HG03378 (cell line): ENCODE measurements around the gene SLC38A11.
"Not testable (repeated sequence)": the region's sequence is repeated elsewhere in the genome, so short reads cannot be mapped to it uniquely, and the experiment has no call there.

Source experiments
- ATAC-seq: cut with Tn5 transposase; IDR thresholded peaks from one replicate; pipeline ENCODE4 v1.9.1; 2021; ENCODE audit warnings: mild to moderate bottlenecking, moderate library complexity; ENCODE audit not compliant: unreplicated experiment

The SLC38A11 gene, protein sequence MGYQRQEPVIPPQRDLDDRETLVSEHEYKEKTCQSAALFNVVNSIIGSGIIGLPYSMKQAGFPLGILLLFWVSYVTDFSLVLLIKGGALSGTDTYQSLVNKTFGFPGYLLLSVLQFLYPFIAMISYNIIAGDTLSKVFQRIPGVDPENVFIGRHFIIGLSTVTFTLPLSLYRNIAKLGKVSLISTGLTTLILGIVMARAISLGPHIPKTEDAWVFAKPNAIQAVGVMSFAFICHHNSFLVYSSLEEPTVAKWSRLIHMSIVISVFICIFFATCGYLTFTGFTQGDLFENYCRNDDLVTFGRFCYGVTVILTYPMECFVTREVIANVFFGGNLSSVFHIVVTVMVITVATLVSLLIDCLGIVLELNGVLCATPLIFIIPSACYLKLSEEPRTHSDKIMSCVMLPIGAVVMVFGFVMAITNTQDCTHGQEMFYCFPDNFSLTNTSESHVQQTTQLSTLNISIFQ

DNA sequence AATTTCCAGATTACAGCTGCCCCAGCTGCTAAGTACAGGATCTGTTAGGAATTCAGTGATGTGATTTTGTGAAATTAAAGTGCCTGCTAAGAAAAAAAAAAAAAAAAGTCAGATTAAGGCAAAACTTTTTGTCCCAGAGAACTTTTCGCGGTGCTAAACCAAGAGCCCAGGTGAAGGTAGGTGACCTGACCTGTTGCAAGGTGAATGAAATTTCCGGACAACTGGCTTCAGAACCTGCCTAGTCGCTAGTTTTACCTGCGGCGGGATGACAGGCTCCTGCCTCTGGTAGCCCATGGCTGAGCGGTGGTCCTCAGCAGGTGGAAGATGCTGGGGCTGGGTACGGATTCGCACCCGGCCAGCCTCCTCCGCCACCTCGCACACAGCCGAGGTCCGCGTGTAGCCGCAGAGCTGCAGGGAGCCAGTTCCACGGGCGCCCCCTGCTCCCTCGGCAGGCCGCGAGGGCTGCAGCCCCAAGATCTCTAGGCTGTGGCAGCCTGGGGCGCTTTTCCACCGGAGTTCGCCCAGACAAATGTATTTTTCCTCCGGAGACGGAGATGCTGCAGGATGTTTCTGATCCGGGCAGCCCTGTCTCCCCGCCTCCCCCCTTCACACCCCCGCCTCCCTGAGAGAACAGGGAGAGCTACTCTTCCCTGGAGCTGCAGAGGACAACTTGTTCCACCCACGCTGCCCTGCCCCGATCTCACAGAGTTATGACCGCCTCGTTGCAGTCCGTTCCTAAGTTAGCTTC is at the start of gene SLC38A11:
SLC38A11 (minus strand) TSS at position 572 of the 748 bp plus-strand sequence; CDS start at position 294, 278 bp downstream.
- ATAC-seq: no peak

DNA sequence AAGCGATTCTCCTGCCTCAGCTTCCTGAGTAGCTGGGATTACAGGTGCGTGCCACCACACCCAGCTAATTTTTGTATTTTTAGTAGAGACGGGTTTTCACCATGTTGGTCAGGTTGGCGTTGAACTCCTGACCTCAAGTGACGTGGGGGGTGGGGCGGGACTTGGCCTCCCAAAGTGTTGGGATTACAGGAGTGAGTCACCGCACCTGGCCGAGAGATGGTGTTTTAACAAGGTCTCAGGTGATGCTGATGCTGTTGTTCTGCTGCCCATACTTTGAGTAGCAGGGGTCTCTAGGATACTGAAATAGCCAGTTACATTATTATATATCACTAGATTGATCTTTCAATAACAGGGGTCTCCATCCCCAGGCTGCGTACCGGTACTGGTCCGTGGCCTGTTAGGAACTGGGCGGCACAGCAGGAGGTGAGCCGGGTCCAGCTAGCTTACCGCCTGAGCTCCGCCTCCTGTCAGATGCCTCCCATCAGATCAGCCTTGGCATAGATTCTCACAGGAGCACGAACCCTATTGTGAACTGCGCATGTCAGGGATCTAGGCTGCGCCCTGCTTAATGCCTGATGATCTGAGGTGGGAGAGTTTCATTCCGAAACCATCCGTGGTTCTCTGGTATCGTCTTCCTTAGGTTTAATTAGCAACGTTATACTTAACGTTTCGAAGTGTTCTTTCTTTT is 48.3 kb upstream of the SLC38A11 start:
- no peak for ATAC-seq

DNA sequence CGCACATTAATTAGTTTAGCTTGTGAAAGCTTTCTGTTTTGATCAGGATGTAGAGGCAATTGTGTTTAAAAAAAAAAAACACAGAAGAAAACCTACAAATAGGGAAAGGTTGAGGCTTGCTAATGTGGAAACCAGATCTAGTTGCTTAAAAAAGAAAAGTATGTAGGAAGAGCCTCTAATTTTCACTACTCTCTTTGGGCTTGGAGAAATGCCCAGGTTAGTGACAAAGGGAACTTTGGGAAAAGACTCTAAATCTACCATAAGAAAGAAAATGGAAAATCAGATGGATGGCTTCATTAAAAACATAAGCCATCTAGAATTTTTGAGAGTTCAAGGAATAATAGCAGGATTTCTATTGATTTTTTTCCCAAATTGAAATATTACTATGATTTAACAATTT is 47.3 kb upstream of the SLC38A11 start:
- no peak for ATAC-seq

DNA sequence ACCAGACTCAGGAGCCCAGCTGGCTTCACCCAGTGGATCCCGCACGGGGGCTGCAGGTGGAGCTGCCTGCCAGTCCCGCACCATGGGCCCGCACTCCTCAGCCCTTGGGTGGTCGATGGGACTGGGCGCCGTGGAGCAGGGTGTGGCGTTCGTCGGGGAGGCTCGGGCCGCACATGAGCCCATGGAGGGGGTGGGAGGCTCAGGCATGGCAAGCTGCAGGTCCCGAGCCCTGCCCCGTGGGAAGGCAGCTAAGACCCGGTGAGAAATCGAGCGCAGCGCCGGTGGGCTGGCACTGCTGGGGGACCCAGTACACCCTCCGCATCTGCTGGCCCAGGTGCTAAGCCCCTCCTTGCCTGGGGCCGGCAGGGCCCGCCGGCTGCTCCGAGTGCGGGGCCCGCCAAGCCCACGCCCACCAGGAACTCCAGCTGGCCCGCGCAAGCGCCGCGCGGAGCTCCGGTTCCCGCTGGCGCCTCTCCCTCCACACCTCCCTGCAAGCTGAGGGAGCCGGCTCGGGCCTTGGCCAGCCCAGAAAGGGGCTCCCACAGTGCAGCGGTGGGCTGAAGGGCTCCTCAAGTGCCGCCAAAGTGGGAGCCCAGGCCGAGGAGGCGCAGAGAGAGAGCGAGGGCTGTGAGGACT is 39.5 kb upstream of the SLC38A11 start:
- ATAC-seq: not testable (repeated sequence)

DNA sequence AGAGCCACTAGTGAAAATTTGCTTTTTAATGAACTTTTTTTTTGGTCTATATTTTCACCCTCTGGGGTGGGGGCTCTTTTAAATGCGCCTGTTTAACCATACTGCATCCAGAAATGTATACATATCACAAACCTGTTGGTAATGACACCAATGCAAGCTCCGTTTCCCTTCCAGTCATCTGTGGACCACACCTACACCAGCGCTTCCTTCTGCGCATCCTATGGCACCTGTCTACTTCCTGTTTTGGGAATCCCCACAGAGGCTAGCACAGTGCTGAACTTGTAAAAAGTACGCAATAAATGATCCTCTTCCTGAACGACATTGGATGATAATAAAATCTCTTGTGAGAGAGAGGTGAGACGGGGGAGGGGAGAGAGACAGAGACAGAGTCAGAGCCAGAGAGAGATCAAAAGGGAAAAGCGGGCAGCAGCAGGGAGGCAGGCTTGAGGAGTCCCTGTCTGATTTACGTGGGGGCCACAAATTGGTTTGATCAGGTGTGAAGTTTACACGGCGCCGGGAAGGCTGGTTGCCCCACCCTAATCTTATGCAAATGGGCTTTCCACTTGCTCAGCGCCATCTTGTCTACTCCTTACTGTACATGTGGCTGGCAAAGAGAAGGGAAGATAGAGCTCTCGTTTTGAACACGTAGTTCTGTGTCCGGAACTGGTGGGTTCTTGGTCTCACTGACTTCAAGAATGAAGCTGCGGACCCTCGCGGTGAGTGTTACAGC is 38.1 kb upstream of the SLC38A11 start:
- ATAC-seq: no peak

DNA sequence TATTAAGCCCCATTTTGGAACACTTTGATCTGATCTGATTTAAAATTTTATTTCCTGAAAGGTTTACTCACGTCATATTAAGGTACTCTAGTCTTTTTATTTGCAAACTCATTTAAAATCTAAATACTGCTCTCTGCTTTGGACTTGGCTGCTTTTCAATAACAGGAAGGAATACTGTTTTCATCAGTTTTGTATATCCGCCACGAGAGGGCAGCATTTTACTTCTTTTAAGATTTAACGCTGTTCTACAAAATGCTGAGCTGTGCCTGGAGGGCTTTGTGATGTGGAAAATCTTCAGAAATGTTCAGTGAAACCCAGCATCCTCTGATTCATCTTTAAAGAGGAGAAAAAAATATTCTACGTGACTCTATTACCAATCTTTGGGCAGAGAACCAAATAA is 37.5 kb upstream of the SLC38A11 start:
- peak; percentile 78 for ATAC-seq

DNA sequence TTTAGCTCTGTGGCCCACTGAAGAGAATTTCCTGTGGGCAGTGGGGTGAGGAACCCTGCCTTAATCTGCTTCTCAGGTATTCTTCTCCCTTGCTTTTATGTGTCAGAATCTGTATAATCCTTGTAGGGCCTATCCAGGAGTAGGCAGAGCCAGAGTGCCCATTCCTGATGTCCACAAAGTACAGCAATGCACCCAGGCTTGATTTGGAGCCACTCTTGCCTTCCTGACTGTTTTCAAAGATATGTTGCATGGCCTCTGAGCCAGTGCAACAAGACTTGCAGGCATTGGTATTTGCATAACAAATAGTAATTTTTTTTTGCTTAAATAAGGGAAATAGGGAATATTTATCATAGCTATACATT is 36.7 kb upstream of the SLC38A11 start:
- ATAC-seq: peak; percentile 31

DNA sequence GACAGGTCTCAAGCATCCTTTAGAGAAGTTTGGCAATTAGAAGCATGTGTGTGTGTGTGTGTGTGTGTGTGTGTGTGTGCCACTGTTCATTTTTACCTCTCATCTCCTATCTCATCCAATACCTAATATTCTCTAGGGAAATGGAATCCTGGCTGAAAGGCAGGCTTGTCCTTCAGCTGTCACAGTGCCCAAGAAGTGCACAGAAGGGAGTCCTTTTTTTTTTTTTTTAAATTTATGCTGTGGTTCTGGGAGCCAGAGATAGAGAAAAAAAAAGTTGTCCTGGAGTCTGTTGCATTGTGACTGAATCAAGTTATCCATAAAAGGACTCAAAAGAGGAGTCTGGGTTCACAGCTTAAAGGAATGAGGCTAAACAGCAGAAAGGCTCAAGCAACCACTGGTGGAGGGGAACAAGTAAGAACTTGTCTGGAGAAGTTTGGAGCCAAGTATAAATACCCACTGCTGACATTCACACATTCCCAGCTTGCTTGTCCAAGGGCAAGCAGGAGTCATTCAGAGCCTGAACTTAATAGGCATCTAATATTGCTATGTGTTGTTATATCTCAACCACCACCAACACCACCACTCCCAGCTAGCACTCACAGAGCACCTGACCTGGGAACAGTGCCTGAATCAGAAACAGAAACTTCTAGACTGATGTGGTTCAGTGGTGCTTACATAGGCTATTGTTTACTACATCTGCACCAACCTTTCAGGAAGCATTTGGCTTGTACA is 36.2 kb upstream of the SLC38A11 start:
- ATAC-seq: peak; percentile 80

DNA sequence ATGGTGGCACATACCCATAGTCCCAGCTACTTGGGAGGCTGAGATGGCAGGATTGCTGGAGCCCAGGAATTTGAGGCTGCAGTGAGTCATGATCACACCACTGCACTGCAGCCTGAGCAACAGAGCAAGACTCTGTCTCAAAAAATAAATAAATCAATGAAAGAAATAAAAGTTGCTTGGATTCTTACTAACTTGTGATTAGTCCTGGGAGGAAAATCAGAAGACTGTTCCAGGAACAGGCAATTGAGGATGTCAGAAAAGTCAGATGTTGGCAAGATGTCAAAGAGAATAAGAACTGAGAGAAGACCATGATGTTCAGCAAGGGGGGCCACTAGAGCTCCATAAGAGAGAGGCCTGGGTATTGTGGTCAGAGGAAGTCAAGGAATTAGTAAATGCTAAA is 35.6 kb upstream of the SLC38A11 start:
- ATAC-seq: not testable (repeated sequence)

DNA sequence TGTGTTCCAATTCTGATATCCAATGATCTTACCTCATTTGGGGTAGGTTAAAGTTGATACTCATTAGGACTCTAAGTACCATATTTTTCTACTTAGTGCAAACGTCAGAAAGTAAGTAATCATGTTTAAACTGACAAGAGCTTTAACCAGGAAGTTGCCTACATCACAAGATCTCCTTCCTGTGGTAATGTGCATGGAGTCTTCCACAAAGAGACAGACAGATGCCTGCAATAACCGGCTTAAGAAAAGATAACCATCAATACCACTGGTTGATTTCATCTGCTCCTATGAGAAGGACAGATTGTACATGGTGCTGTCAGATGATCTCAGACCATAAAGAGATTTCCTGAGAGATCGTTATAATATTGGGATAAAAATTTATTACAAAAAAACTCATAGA is 33.5 kb upstream of the SLC38A11 start:
- not testable (repeated sequence) for ATAC-seq

DNA sequence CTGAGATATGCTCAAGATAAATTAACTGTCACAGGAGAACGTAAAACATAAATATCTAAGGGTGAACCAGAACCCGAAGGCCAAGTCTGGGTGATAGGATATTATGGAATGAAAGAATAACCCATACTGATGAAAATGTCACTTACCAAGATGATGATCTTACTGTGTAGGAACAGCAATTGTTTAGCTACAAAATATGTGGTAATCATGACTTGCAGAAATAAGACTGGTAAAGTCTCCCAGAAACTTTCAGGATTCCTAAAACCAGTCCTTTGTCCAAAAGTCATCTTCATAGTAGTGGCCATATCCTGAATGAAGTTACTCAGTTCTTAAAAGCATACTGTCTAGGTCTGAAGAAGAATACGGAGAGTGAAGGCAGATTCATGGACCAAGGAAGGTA is 30.7 kb upstream of the SLC38A11 start:
- not testable (repeated sequence) for ATAC-seq

DNA sequence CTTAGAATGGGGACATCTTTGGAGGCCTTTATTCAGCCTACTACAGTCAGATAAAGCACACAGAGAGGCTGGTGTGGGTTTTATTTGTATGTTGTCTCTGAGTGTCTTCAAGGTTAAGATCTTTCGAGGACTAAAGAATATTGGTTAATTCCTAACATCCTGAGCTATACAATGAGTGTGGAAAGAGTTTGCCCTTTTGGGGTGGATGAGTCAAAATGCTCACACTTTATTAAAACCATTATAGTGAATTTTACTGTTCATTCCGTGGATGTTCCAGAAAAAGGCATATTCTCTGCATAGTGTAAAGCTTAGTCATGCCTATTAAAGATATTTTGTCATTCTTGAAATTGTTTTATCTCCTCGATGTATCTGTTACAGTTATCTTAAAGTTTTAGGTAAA is 29.1 kb upstream of the SLC38A11 start:
- ATAC-seq: no peak

DNA sequence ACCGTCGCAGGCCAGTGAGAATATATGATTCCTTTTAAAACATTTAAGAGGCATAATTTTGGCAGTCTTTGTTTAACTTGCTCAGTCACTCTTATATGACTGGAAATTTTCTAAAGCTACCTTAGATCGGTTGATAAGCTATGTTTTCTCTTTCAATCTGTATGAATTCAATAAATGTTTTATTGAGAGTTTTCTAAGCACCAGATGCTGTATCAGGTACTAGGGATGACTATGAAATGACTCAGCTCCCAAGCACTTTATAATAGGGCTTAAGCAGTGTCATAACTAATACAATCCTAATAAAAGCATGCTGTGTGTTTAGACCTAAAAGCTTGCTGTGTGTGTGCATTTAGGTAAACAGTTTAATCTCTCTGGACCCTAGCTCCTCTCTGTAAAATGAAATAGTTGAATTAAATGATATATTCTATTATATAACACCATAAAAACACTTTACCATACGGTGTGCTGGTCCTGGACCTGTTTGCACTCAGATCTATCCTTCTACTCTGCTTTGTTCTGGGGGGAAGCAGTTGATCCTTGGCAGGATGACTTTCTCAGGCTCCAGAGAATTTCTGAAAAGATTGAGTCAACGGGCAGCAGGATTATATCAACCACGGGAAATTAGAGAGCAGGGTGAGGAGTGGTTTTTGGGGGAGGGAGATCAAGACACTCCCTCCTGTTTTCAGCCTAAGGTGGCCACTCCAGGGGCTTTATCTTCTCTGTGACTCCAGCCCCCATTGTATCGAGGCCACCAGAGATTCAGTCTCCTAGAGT is 26.1 kb upstream of the SLC38A11 start:
- no peak for ATAC-seq

DNA sequence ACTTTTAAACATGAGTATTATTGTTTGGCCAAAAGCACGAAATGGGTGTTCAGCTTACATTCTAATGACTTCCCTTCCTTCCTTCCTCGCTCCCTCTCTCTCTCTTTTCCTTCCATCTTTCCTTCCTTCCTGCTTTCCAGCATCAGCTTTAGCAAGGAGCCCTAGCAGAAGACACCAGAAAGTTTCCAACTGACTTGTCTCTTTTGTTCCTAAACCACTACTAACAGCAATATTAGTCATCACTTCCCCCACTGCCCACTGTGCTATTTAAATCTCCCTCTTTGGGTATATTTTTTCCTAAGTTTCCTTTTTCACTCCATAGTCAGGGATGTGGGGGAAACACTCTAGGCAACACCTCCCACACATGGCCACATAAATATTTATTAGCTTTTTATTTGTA is 25.4 kb upstream of the SLC38A11 start:
- not testable (repeated sequence) for ATAC-seq

DNA sequence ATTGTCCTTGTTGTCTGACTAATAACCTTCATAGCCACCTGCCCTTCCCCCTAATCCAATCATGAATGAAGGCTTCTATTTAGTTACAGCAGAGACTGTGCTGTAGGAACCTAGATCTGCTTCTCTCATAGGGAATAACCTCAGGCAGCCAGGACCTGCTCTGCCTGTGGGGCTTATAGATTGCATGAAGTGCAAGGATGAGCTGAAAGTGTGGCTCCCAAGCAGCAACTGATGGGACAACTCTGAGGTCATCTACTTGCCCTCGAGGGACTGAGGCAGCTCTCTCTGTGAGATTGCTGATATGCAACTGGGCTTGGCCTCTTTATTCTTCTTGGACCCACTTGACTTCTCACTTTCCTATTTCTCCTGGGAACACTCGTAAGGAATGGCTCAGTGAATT is 23.8 kb upstream of the SLC38A11 start:
- no peak for ATAC-seq

DNA sequence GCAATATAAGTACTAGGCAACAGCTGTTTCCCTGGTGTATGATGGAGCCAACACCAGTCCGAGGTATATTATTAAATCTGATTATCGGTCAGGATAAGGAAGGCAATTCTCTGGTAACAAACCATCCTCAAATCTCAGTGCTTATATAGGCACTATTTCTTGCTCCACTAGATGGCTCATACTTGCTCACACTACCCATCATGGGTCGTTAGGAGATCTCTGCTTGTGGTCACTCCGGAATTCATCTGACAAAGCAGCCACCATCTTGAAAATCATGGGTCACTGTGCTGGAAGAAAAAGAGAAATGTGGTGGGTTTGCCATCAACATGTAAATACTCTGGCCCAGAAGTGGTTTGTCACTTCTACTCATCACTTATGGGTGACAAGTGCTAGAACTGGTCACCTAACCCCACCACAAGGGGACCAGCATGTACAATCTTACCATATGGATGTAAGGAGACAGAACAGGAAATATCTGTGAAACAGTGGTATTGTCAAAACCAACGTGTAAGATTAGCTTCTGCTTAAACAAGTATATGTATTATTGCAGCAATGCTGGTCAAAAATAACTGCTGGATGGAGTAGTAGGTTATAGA is 21.6 kb upstream of the SLC38A11 start:
- ATAC-seq: not testable (repeated sequence)

DNA sequence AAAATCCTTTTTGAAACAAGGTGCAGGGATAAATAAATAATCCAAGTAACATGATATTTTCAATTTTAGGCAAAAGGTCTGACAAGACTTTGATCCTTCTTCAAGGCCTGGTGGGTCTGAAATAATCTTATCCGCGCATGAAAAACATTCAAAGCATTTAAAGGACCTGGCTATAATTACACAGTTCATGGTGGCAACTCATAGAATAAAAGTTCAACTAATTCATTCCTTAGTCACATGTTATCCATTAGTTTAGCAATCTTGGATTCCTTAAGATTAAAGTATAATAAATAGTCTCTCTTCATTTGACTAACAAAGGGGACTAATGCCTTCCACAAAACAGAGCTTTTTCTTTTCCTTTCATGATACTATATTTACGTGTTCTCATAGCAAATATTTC is 21.0 kb upstream of the SLC38A11 start:
- no peak for ATAC-seq

DNA sequence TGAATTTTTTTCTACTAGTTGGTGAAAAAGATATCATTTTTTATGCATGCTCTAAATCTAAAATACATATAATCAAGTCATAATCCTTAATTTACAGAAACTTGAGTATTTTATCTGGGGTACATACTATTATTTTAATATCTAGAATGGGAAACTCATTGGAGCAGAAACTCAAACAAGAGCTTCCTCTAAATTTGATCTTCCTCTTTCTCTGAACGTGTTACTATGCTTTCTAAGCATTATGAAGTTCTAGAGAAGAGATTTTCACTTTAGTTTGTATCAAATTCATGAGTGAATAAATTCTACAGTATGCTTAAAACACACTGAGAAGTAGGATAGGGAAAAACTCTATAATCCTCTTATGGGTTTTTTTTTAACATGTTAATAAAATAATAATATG is 20.6 kb upstream of the SLC38A11 start:
- no peak for ATAC-seq

DNA sequence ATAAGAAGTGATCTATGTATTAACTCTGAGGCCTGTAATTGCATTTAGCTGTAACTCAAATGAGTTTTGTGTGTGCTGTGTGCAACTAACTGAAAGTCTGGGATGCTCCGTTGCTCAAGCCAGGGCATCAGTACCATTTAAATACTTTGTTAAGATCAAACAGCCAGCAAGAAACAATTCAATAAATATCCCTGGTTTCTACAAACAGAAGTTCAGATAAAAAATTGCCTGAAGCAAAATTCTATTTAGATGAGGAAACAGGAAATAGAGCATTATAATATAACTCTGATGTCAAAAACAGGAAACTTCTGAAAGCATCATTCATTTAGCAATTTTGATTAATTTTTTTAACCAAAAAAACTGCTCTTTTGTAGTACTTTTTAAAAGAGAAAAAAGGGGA is 18.9 kb upstream of the SLC38A11 start:
- no peak for ATAC-seq
